Heart left ventricle (tissue), 16 donors: ENCODE results near the gene WDSUB1. TPM values are rescaled to one million over a fixed set of nuclear protein-coding genes. Genes with fewer than 3 reads are reported as not detected.

Experiments used
- ATAC-seq, 4 donors: fragments of 200-7000 bp; cut with Tn5 transposase; one replicate each; pipeline ENCODE4 v1.9.1; 2020 to 2022; ENCODE audit warnings: moderate library complexity in 4 of 4, mild to moderate bottlenecking in 3 of 4, moderate number of reproducible peaks in 1 of 4
- DNase-seq, 5 donors: peaks; one replicate each; pipeline ENCODE4 v3.0.0-alpha.2; 2020
- H3K27ac ChIP-seq, 12 donors: fragments of 200-600 bp; sonication (generic) in 4 of 12; one replicate each; pipeline versions ENCODE4 v1.5.0 to v1.8.0; 2016 to 2022; ENCODE audit warnings: mild to moderate bottlenecking in 2 of 12
- H3K27me3 ChIP-seq, 9 donors: fragments of 200-600 bp; sonication (generic) in 2 of 9; one replicate each; pipeline versions ENCODE4 v1.5.1 to v1.8.0; 2016 to 2022; ENCODE audit warnings: mild to moderate bottlenecking in 3 of 9
- H3K36me3 ChIP-seq, 9 donors: fragments of 200-600 bp; sonication (generic) in 2 of 9; one replicate each; pipeline versions ENCODE4 v1.5.0 to v1.8.0; 2018 to 2022; ENCODE audit warnings: mild to moderate bottlenecking in 2 of 9
- H3K4me1 ChIP-seq, 12 donors: fragments of 200-600 bp; sonication (generic) in 4 of 12; one replicate each; pipeline versions ENCODE4 v1.5.0 to v1.8.0; 2016 to 2022; ENCODE audit warnings: mild to moderate bottlenecking in 3 of 12
- H3K4me3 ChIP-seq, 12 donors: fragments of 200-600 bp; sonication (generic) in 4 of 12; one replicate each; pipeline versions ENCODE4 v1.5.0 to v1.8.0; 2017 to 2022; ENCODE audit warnings: mild to moderate bottlenecking in 9 of 12, moderate library complexity in 4 of 12
- H3K9me3 ChIP-seq, 12 donors: fragments of 200-600 bp; sonication (generic) in 4 of 12; one replicate each; pipeline versions ENCODE4 v1.5.0 to v1.8.0; 2016 to 2022; ENCODE audit warnings: mild to moderate bottlenecking in 1 of 12
- CTCF ChIP-seq, 12 donors: fragments of 200-600 bp; sonication (generic) in 4 of 12; IDR thresholded peaks; one replicate each; pipeline versions ENCODE4 v1.5.0 to v1.8.0; 2018 to 2022; ENCODE audit warnings: antibody characterized with exemption in 12 of 12, mild to moderate bottlenecking in 5 of 12
- POLR2A ChIP-seq, 2 donors: fragments of 450-650 bp; IDR thresholded peaks; one replicate each; pipeline ENCODE4 v1.6.1; 2017; ENCODE audit warnings: antibody characterized with exemption in 2 of 2, mild to moderate bottlenecking in 2 of 2, moderate library complexity in 2 of 2
- WGBS, 4 donors: extraction: QIAGEN DNeasy Blood & Tissue Kit in 2 of 4; methylation state at CpG; one replicate each; pipeline versions ENCODE4 v1.1.5 to v1.1.7; 2013 to 2018; 5-methylcytosine and 5-hydroxymethylcytosine counted together
- intact Hi-C, 10 donors: fragments of 100-400 bp; cut with DNase I; formaldehyde crosslinking; loops; one replicate each; pipeline versions ENCODE4 v1.11.1 to v1.14.2; 2022
- polyA plus RNA-seq, 2 donors: library from polyadenylated mRNA; stranded (reverse); fragments of 200-250 nt; gene quantifications; one replicate each; pipeline ENCODE4 v1.2.3, GENCODE V29; 2013
- total RNA-seq, 9 donors: library from RNA; depleted of rRNA in 2 of 9; stranded (reverse); fragments of >200 nt in 2 of 9; fragmentation: NEBNext Ultra II Directional in 3 of 9; extraction: Animal tissue kit (Norgen Biotek cat#: 25700) in 3 of 9; gene quantifications; one replicate each; pipeline versions ENCODE4 v1.1.0 to v1.2.4, GENCODE V29; 2016 to 2023
- donor health status: ischemic (EF 13 %, LVEDD 7.1; RV severe dilation, severe dysfunction).
- donor health status: healthy with polysubstance abuse.
- donor health status: DM: no; HTN: yes; CAD: no.
- donor health status: DM: no; HTN: no; CAD: no.
- donor health status: ischemic (EF 25% LVEDD 6.9; RV normal size, moderate dysfunction).
- donor health status: ischemic (EF 25% LVEDD 5.7; RV mildly dilated, moderate dysfunction).
- donor health status: healthy.
- donor health status: DM: yes; HTN: yes; CAD: no.
- donor health status: ischemic (EF 35%, LVEDD 5.7; RV mildly dilated, moderate dysfunction).
- donor health status: nonischemic (EF 11% LVEDD 7.7; RV severe dilation, severe dysfunction).
- donor health status: DM: yes; HTN: yes; CAD: no.
- donor health status: PGD.
- donor health status: ischemic (EF 29% LVEDD 5.4; RV normal size, mild dysfunction).
- donor health status: nonischemic (EF 23%, LVEDD 6.1; RV moderate dilation, normal function).

The WDSUB1 gene
- total and polyA plus RNA-seq, 11 donors: 5.1 to 12.4 (median 8.0) TPM

DNA sequence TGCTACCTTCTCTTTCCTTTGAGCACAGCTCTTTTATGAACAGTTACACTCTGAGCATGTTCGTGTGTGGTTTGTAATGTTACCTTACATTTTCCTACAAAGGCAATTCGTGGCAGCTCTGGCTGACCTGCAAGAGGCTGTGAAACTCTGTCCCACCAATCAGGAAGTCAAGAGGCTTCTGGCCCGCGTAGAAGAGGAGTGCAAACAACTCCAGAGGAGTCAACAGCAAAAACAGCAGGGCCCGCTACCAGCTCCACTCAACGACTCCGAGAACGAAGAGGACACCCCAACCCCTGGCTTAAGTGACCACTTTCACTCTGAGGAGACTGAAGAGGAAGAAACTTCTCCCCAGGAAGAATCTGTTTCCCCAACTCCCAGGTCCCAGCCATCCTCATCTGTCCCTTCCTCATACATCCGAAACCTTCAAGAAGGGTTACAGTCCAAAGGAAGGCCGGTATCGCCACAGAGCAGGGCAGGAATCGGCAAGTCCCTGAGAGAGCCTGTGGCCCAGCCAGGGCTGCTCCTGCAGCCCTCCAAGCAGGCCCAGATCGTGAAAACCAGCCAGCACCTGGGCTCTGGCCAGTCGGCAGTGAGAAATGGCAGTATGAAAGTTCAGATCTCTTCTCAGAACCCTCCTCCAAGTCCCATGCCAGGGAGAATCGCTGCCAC lies 56.9 kb downstream of the WDSUB1 start:
- H3K27ac ChIP-seq: peak overlapping the region in 3 of 12 donors; percentile 6 to 76 (median 25)

GRCh38 chr2:159228081-159228581 lies 58.4 kb downstream of the WDSUB1 start:
- no peak for ATAC-seq
- Histone ChIP-seq H3K36me3 (peaks cover 0 to 93% (median 48%) of the 10 kb centered on the region in 9 donors), H3K27me3 (no peaks in the 10 kb centered on the region), H3K4me1 (peaks cover 8 to 75% (median 32%) of the 10 kb centered on the region in 12 donors), H3K4me3 (no peak overlapping the region), H3K9me3 (no peaks in the 10 kb centered on the region), H3K27ac (peak overlapping the region in 3 of 12 donors; percentile 6 to 76 (median 32))
- intact Hi-C loops: no loop called here
- no peak for DNase-seq
- 85 to 93% (median 88%) methylated on average over 14 of the region's 14 CpGs for WGBS, 4 donors
- TF ChIP-seq POLR2A (IDR thresholded peaks at IDR 0.05) (no peak), CTCF (IDR thresholded peaks at IDR 0.05) (no peak)

More for the DNA sequence above, 56.9 kb downstream of the WDSUB1 start:
- H3K4me1 ChIP-seq: peaks cover 3 to 63% (median 27%) of the 10 kb centered on the region in 12 donors
- DNase-seq: no peak
- H3K27me3 ChIP-seq: no peaks in the 10 kb centered on the region
- no peaks in the 10 kb centered on the region for H3K9me3 ChIP-seq
- no peak overlapping the region for H3K4me3 ChIP-seq
- peak in 2 of 4 donors; percentile 22 to 24 for ATAC-seq
- H3K36me3 ChIP-seq: peaks cover 0 to 87% (median 42%) of the 10 kb centered on the region in 9 donors
- intact Hi-C loops: no loop called here
- TF ChIP-seq CTCF (IDR thresholded peaks at IDR 0.05): no peak
- TF ChIP-seq POLR2A (IDR thresholded peaks at IDR 0.05): no peak
- WGBS, 4 donors: 79 to 90% (median 87%) methylated on average over 12 to 15 of the region's 15 CpGs

DNA sequence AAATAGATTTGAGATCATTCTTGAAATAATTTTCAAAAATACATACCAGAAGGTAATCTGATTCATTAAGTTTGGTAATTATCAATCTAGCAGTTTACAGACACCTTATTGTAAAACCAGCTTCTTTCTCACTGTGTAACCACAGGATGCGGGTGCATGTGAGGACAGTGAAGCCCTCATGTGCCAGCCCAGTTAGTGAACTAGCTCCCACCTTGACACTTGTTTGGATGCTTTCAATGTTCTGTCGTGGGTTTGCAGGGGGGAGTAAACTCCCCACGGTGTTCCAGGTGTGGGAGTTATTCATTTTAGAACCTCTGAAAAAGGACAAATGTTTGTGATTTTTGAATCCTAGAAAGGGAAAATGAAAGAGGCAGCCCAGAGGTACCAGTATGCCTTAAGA lies 59.0 kb downstream of the WDSUB1 start:
- TF ChIP-seq CTCF (IDR thresholded peaks at IDR 0.05): no peak
- no peak for TF ChIP-seq POLR2A (IDR thresholded peaks at IDR 0.05)
- H3K36me3 ChIP-seq: peaks cover 0 to 96% (median 48%) of the 10 kb centered on the region in 9 donors
- intact Hi-C loops: no loop called here
- H3K9me3 ChIP-seq: no peaks in the 10 kb centered on the region
- ATAC-seq (no peak), DNase-seq (no peak)
- H3K4me1 ChIP-seq: peaks cover 8 to 69% (median 27%) of the 10 kb centered on the region in 12 donors
- H3K27me3 ChIP-seq: no peaks in the 10 kb centered on the region
- H3K4me3 ChIP-seq: no peak overlapping the region
- WGBS, 4 donors: 41 to 60% (median 43%) methylated on average over 3 of the region's 3 CpGs
- H3K27ac ChIP-seq: peak overlapping the region in 5 of 12 donors; percentile 42 to 78 (median 74)

DNA sequence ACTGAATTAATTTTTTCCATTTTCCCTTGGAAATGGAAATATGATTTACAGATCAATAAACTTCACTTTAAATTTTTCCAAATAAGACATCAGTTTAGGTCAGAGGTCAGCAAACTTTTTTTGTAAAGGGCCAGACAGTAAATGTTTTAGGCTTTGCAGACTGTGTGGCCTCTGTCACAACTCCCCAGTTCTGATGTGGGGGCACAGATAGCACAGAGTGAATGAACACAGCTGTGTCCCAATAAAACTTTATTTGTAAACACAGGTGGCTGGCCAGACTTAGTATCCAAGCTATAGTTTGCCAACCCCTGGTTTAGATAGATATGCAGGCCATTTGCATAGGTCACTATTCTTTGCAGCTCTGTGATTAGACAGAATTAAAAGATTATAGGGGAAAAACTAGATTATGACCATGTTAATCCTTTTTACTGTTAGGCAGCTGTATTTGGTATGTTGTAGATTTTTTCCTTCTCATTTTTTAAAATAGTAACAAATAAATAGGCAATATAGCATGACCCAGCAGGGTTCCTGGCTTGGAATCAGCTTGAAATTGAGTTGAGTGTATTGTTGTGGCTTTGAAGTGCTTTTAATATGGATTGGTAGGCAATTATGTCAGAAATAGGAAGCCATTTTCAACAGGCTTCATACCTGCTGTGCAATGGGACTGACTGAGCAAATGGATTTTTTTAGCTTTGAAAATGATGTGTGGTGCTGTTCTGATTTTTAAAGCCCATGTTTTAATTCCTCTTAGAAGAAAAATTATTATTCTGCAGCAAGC lies 59.7 kb downstream of the WDSUB1 start:
- peaks cover 0 to 97% (median 53%) of the 10 kb centered on the region in 9 donors for H3K36me3 ChIP-seq
- H3K4me3 ChIP-seq: no peak overlapping the region
- no peak for ATAC-seq
- H3K27me3 ChIP-seq: no peaks in the 10 kb centered on the region
- H3K9me3 ChIP-seq: no peaks in the 10 kb centered on the region
- H3K4me1 ChIP-seq: peaks cover 2 to 63% (median 20%) of the 10 kb centered on the region in 12 donors
- peak overlapping the region; percentile 42 to 87 (median 73) for H3K27ac ChIP-seq
- intact Hi-C loops: no loop called here
- TF ChIP-seq CTCF (IDR thresholded peaks at IDR 0.05): no peak
- no peak for TF ChIP-seq POLR2A (IDR thresholded peaks at IDR 0.05)
- DNase-seq: no peak
